H9 (cell line): ENCODE results near the gene PRLHR. TPM values are rescaled to one million over a fixed set of nuclear protein-coding genes. Genes with fewer than 3 reads are reported as not detected.

Experiments
- DNase-seq: peaks from one replicate; pipeline ENCODE4 v3.0.0-alpha.2; 2017
- H2AFZ ChIP-seq: one replicate; pipeline ENCODE4 v1.6.1; 2013; ENCODE audit warnings: mild to moderate bottlenecking, low read length, control low read depth, moderate library complexity
- H2AK5ac ChIP-seq: 2 replicates; pipeline ENCODE4 v1.6.1; 2013; ENCODE audit warnings: low read length, control low read depth, mixed read lengths; ENCODE audit not compliant: insufficient read length
- H2BK120ac ChIP-seq: one replicate; pipeline ENCODE4 v1.6.1; 2013; ENCODE audit warnings: low read depth, mild to moderate bottlenecking, low read length, control low read depth, inconsistent platforms; ENCODE audit not compliant: poor library complexity, severe bottlenecking
- H2BK12ac ChIP-seq: 2 replicates; pipeline ENCODE4 v1.6.1; 2013; ENCODE audit warnings: low read length, control low read depth, mixed read lengths, low read depth; ENCODE audit not compliant: insufficient read length
- H2BK15ac ChIP-seq: 2 replicates; pipeline ENCODE4 v1.6.1; 2013; ENCODE audit warnings: low read depth, low read length, control low read depth
- H2BK20ac ChIP-seq: one replicate; pipeline ENCODE4 v1.6.1; 2013; ENCODE audit warnings: low read depth, mild to moderate bottlenecking, low read length, control low read depth, inconsistent platforms; ENCODE audit not compliant: poor library complexity, severe bottlenecking
- H2BK5ac ChIP-seq: 2 replicates; pipeline ENCODE4 v1.6.1; 2013; ENCODE audit warnings: low read length, control low read depth, mixed read lengths; ENCODE audit not compliant: insufficient read length
- H3K14ac ChIP-seq: 2 replicates; pipeline ENCODE4 v1.6.1; 2013; ENCODE audit warnings: low read length, control low read depth; ENCODE audit not compliant: insufficient read depth
- H3K18ac ChIP-seq: 2 replicates; pipeline ENCODE4 v1.6.1; 2013; ENCODE audit warnings: low read depth, mild to moderate bottlenecking, mixed read lengths, low read length, control low read depth; ENCODE audit not compliant: insufficient read length
- H3K23ac ChIP-seq: 2 replicates; pipeline ENCODE4 v1.6.1; 2013; ENCODE audit warnings: low read length, control low read depth, mixed read lengths, low read depth; ENCODE audit not compliant: insufficient read length
- H3K23me2 ChIP-seq: 2 replicates; pipeline ENCODE4 v1.6.1; 2013; ENCODE audit warnings: low read depth, mild to moderate bottlenecking, mixed read lengths, low read length, control low read depth; ENCODE audit not compliant: insufficient read length, poor library complexity, severe bottlenecking
- H3K27ac ChIP-seq: 2 replicates; pipeline ENCODE4 v1.5.1; 2013; ENCODE audit warnings: low read length, control low read depth, mixed read lengths, low read depth; ENCODE audit not compliant: insufficient read length
- H3K27me3 ChIP-seq: 2 replicates; pipeline ENCODE4 v1.6.1; 2013; ENCODE audit warnings: low read length, control low read depth, inconsistent platforms; ENCODE audit not compliant: insufficient read depth
- H3K4ac ChIP-seq: 2 replicates; pipeline ENCODE4 v1.6.1; 2013; ENCODE audit warnings: low read depth, mild to moderate bottlenecking, control low read depth, inconsistent platforms, low read length, moderate library complexity
- H3K4me1 ChIP-seq: 2 replicates; pipeline ENCODE4 v1.6.1; 2013; ENCODE audit warnings: low read length, control low read depth, inconsistent platforms; ENCODE audit not compliant: insufficient read depth
- H3K4me2 ChIP-seq: 2 replicates; pipeline ENCODE4 v1.6.1; 2013; ENCODE audit warnings: low read length, control low read depth, mixed read lengths; ENCODE audit not compliant: insufficient read length, insufficient read depth
- H3K56ac ChIP-seq: 2 replicates; pipeline ENCODE4 v1.6.1; 2013; ENCODE audit warnings: low read depth, mild to moderate bottlenecking, mixed read lengths, low read length, control low read depth; ENCODE audit not compliant: insufficient read length
- H3K79me1 ChIP-seq: 2 replicates; pipeline ENCODE4 v1.6.1; 2013; ENCODE audit warnings: low read depth, mild to moderate bottlenecking, moderate library complexity, low read length, control low read depth, inconsistent platforms; ENCODE audit not compliant: insufficient read depth, poor library complexity, severe bottlenecking
- H3K79me2 ChIP-seq: 2 replicates; pipeline ENCODE4 v1.6.1; 2013; ENCODE audit warnings: low read length, control low read depth, inconsistent platforms; ENCODE audit not compliant: insufficient read depth
- H3K9ac ChIP-seq: 2 replicates; pipeline ENCODE4 v1.6.1; 2013; ENCODE audit warnings: low read length, control low read depth, mixed read lengths; ENCODE audit not compliant: insufficient read length; ENCODE audit errors: extremely low read depth
- H3K9me3 ChIP-seq: one replicate; pipeline ENCODE4 v1.6.1; 2013; ENCODE audit warnings: low read depth, low read length, inconsistent platforms; ENCODE audit not compliant: control insufficient read depth
- H3T11ph ChIP-seq: one replicate; pipeline ENCODE4 v1.6.1; 2013; ENCODE audit warnings: mild to moderate bottlenecking, low read length, control low read depth, inconsistent platforms
- H4K20me1 ChIP-seq: one replicate; pipeline ENCODE4 v1.6.1; 2013; ENCODE audit not compliant: control insufficient read depth, insufficient read length, insufficient read depth
- H4K5ac ChIP-seq: 2 replicates; pipeline ENCODE4 v1.6.1; 2013; ENCODE audit warnings: low read depth, mild to moderate bottlenecking, mixed read lengths, low read length, control low read depth; ENCODE audit not compliant: insufficient read length
- H4K8ac ChIP-seq: replicated peaks from 2 replicates; pipeline ENCODE4 v1.6.1; 2013; ENCODE audit warnings: low read length, control low read depth, mixed read lengths, low read depth; ENCODE audit not compliant: insufficient read length
- H4K91ac ChIP-seq: 2 replicates; pipeline ENCODE4 v1.6.1; 2013; ENCODE audit warnings: low read depth, mild to moderate bottlenecking, moderate library complexity, mixed read lengths, low read length, control low read depth; ENCODE audit not compliant: insufficient read length
- H3K27ac Mint-ChIP-seq, 3 experiments: 2 replicates in 2 of 3; 3 replicates in 1 of 3; pipeline ENCODE4 v1.8.0; 2020 to 2021; ENCODE audit warnings: mixed read lengths in 3 of 3, mild to moderate bottlenecking in 1 of 3, moderate library complexity in 1 of 3
- H3K27me3 Mint-ChIP-seq: 2 replicates; pipeline ENCODE4 v1.8.0; 2021; ENCODE audit warnings: low read depth, mild to moderate bottlenecking, moderate library complexity, mixed read lengths
- H3K36me3 Mint-ChIP-seq, 3 experiments: 2 replicates in 2 of 3; 3 replicates in 1 of 3; pipeline ENCODE4 v1.8.0; 2020 to 2021; ENCODE audit warnings: low read depth in 3 of 3, mixed read lengths in 3 of 3; ENCODE audit not compliant: insufficient read depth in 1 of 3
- H3K4me1 Mint-ChIP-seq, 2 experiments: 2 replicates each; pipeline ENCODE4 v1.8.0; 2020; ENCODE audit warnings: mixed read lengths in 2 of 2
- H3K4me3 Mint-ChIP-seq, 2 experiments: 2 replicates in 1 of 2; 3 replicates in 1 of 2; pipeline ENCODE4 v1.8.0; 2020 to 2021; ENCODE audit warnings: mild to moderate bottlenecking in 2 of 2, mixed read lengths in 2 of 2, moderate library complexity in 1 of 2
- H3K9me3 Mint-ChIP-seq, 2 experiments: 2 replicates in 1 of 2; 3 replicates in 1 of 2; pipeline ENCODE4 v1.8.0; 2020; ENCODE audit warnings: mild to moderate bottlenecking in 2 of 2, mixed read lengths in 2 of 2, moderate library complexity in 1 of 2
- WGBS: extraction: QIAGEN DNeasy Blood & Tissue Kit; methylation state at CpG from one replicate; pipeline ENCODE4 v1.1.7; 2013; ENCODE audit warnings: missing lambda C conversion rate, low lambda C conversion rate, mixed read lengths; ENCODE audit not compliant: insufficient read length; ENCODE audit errors: extremely low coverage; 5-methylcytosine and 5-hydroxymethylcytosine counted together
- total RNA-seq: library from RNA; stranded (reverse); gene quantifications from 2 replicates; pipeline ENCODE4 v1.2.1, GENCODE V29; 2021
- TF ChIP-seq, protein P1 (sequence below): fragments of 200-600 bp; sonication (generic); conservative IDR thresholded peaks from 3 replicates; pipeline ENCODE4 v1.8.0; 2021; ENCODE audit warnings: antibody characterized with exemption, mild to moderate bottlenecking

Gene PRLHR
- total RNA-seq, 1 experiment from 2014 or later, result not detected

DNA sequence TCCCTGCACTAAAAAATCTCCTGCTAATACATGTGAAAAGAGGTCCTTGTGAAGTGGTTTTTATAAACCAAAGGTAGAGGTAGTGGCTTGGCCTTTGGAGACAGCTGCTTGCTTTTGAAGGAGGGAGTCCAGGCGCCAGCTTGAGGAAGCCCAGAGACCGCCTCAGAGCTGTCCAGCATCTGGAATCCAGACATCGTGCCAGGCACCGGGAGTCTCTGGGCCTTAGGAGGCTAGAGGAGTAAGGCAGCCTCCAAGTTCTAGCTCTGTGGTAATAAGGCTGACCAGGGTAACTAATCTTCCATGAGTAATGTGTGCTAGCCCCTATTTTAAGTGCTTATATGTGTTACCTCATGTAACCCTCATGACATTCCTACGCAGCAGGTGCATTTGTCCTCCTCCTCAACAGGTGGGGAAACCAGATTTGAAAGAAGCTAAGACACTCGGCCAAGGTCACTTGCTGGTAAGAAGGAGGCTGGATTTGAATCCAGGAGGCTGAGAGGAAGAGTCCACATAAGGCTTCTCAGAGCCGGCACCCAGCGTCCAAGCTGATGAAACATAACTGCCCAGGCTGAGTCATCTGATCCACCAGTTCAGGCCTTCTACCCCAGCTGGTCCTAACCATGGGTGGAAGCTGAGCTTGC lies 26.1 kb downstream of the PRLHR start:
- Histone ChIP-seq H2BK5ac (no peak overlapping the region), H3K4me1 (no peaks in the 10 kb centered on the region), H3K79me1 (no peaks in the 10 kb centered on the region), H4K5ac (no peak overlapping the region), H3K23ac (no peak overlapping the region), H4K8ac (no peak overlapping the region), H4K20me1 (no peaks in the 10 kb centered on the region), H3K56ac (no peak overlapping the region), H3K9me3 (no peaks in the 10 kb centered on the region), H3K18ac (no peak overlapping the region), H3K27me3 (no peaks in the 10 kb centered on the region), H3T11ph (no peak overlapping the region), H3K9ac (no peak overlapping the region), H2BK15ac (no peak overlapping the region), H3K4ac (no peak overlapping the region), H3K79me2 (no peaks in the 10 kb centered on the region), H3K14ac (no peak overlapping the region), H4K91ac (no peak overlapping the region), H3K27ac (no peak overlapping the region), H3K4me2 (no peak overlapping the region), H2AFZ (no peak overlapping the region), H2BK120ac (no peak overlapping the region), H2BK12ac (no peak overlapping the region), H2AK5ac (no peak overlapping the region), H3K23me2 (no peaks in the 10 kb centered on the region), H2BK20ac (no peak overlapping the region)
- no peak overlapping the region for H3K4me3 Mint-ChIP-seq
- H3K36me3 Mint-ChIP-seq, result no peaks in the 10 kb centered on the region
- WGBS, result no CpG with 5 or more reads among the region's 8 CpGs
- DNase-seq, result no peak
- no peaks in the 10 kb centered on the region for H3K9me3 Mint-ChIP-seq
- peaks cover 5 to 7% of the 10 kb centered on the region in 2 experiments; a peak in 3 of 4 replicates for H3K4me1 Mint-ChIP-seq
- H3K27ac Mint-ChIP-seq, result no peak overlapping the region
- no peaks in the 10 kb centered on the region; the same call in 1 of the 2 replicates for H3K27me3 Mint-ChIP-seq
- TF ChIP-seq, protein P1, sequence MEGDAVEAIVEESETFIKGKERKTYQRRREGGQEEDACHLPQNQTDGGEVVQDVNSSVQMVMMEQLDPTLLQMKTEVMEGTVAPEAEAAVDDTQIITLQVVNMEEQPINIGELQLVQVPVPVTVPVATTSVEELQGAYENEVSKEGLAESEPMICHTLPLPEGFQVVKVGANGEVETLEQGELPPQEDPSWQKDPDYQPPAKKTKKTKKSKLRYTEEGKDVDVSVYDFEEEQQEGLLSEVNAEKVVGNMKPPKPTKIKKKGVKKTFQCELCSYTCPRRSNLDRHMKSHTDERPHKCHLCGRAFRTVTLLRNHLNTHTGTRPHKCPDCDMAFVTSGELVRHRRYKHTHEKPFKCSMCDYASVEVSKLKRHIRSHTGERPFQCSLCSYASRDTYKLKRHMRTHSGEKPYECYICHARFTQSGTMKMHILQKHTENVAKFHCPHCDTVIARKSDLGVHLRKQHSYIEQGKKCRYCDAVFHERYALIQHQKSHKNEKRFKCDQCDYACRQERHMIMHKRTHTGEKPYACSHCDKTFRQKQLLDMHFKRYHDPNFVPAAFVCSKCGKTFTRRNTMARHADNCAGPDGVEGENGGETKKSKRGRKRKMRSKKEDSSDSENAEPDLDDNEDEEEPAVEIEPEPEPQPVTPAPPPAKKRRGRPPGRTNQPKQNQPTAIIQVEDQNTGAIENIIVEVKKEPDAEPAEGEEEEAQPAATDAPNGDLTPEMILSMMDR, result no peak
